ENCODE data around the gene SPAG7.
"Not testable (repeated sequence)": the region's sequence is repeated elsewhere in the genome, so short reads cannot be mapped to it uniquely, and the experiment has no call there.

Gene SPAG7

GRCh38 chr17:4932756-4933155 lies 34.9 kb downstream of the SPAG7 start:
- Histone ChIP-seq H3K36me3 (ENCODE audit: insufficient read depth) (no peaks in the 10 kb centered on the region), H3K9ac (no peak overlapping the region), H3K4me3 (IDR thresholded peaks at IDR 0.05; ENCODE audit: insufficient read depth, low read depth, low read length) (no peak overlapping the region), H3K27me3 (ENCODE audit: insufficient read depth, low read depth) (no peaks in the 10 kb centered on the region), H4K20me1 (ENCODE audit: insufficient read depth) (no peaks in the 10 kb centered on the region), H3K27ac (no peak overlapping the region), H2AFZ (ENCODE audit: low read depth) (no peak overlapping the region), H3K4me2 (no peak overlapping the region), H3K79me2 (ENCODE audit: insufficient read depth, low read depth) (no peaks in the 10 kb centered on the region), H3K4me1 (ENCODE audit: low read depth, poor library complexity, severe bottlenecking) (no peaks in the 10 kb centered on the region)
- no peak for TF ChIP-seq CTCF (conservative IDR thresholded peaks at IDR 0.05; ENCODE audit: low read depth, low read length)

GRCh38 chr17:4931963-4932362 lies 35.7 kb downstream of the SPAG7 start, which contains the start of gene GP1BA:
GP1BA (plus strand) TSS chr17:4932277; CDS start chr17:4932605, 328 bp downstream.
- Histone ChIP-seq H3K79me2 (ENCODE audit: insufficient read depth, low read depth) (no peaks in the 10 kb centered on the region), H3K9ac (no peak within 1 kb of the TSS), H3K4me1 (ENCODE audit: low read depth, poor library complexity, severe bottlenecking) (no peaks in the 10 kb centered on the region), H3K4me3 (IDR thresholded peaks at IDR 0.05; ENCODE audit: insufficient read depth, low read depth, low read length) (no peak within 1 kb of the TSS), H3K36me3 (ENCODE audit: insufficient read depth) (no peaks in the 10 kb centered on the region), H3K4me2 (no peak within 1 kb of the TSS), H2AFZ (ENCODE audit: low read depth) (no peak within 1 kb of the TSS), H3K27me3 (ENCODE audit: insufficient read depth, low read depth) (no peaks in the 10 kb centered on the region), H3K27ac (no peak within 1 kb of the TSS), H4K20me1 (ENCODE audit: insufficient read depth) (no peaks in the 10 kb centered on the region)
- no peak for TF ChIP-seq CTCF (conservative IDR thresholded peaks at IDR 0.05; ENCODE audit: low read depth, low read length)

GRCh38 chr17:4928881-4929280 lies 38.7 kb downstream of the SPAG7 start:
- Histone ChIP-seq H3K36me3 (ENCODE audit: insufficient read depth) (no peaks in the 10 kb centered on the region), H3K27ac (no peak overlapping the region), H4K20me1 (ENCODE audit: insufficient read depth) (no peaks in the 10 kb centered on the region), H3K9ac (no peak overlapping the region), H3K79me2 (ENCODE audit: insufficient read depth, low read depth) (no peaks in the 10 kb centered on the region), H3K4me1 (ENCODE audit: low read depth, poor library complexity, severe bottlenecking) (no peaks in the 10 kb centered on the region), H2AFZ (ENCODE audit: low read depth) (no peak overlapping the region), H3K4me3 (IDR thresholded peaks at IDR 0.05; ENCODE audit: insufficient read depth, low read depth, low read length) (no peak overlapping the region), H3K4me2 (no peak overlapping the region), H3K27me3 (ENCODE audit: insufficient read depth, low read depth) (no peaks in the 10 kb centered on the region)
- TF ChIP-seq CTCF (conservative IDR thresholded peaks at IDR 0.05; ENCODE audit: low read depth, low read length), result no peak

- not testable (repeated sequence) for H3K27ac ChIP-seq; H2AFZ ChIP-seq (ENCODE audit: low read depth); H4K20me1 ChIP-seq (ENCODE audit: insufficient read depth); H3K4me2 ChIP-seq; H3K36me3 ChIP-seq (ENCODE audit: insufficient read depth); H3K27me3 ChIP-seq (ENCODE audit: insufficient read depth, low read depth); H3K4me3 ChIP-seq (IDR thresholded peaks at IDR 0.05; ENCODE audit: insufficient read depth, low read depth, low read length); H3K4me1 ChIP-seq (ENCODE audit: low read depth, poor library complexity, severe bottlenecking); H3K79me2 ChIP-seq (ENCODE audit: insufficient read depth, low read depth); H3K9ac ChIP-seq
Observed at GRCh38 chr17:4926577-4927335, 40.9 kb downstream of the SPAG7 start.

GRCh38 chr17:4921320-4921719 lies 46.3 kb downstream of the SPAG7 start:
- TF ChIP-seq CTCF (conservative IDR thresholded peaks at IDR 0.05; ENCODE audit: low read depth, low read length), result no peak
- Histone ChIP-seq H3K27me3 (ENCODE audit: insufficient read depth, low read depth) (no peaks in the 10 kb centered on the region), H2AFZ (ENCODE audit: low read depth) (no peak overlapping the region), H3K27ac (no peak overlapping the region), H3K4me3 (IDR thresholded peaks at IDR 0.05; ENCODE audit: insufficient read depth, low read depth, low read length) (no peak overlapping the region), H3K36me3 (ENCODE audit: insufficient read depth) (no peaks in the 10 kb centered on the region), H3K4me2 (no peak overlapping the region), H3K9ac (no peak overlapping the region), H3K79me2 (ENCODE audit: insufficient read depth, low read depth) (no peaks in the 10 kb centered on the region), H3K4me1 (ENCODE audit: low read depth, poor library complexity, severe bottlenecking) (no peaks in the 10 kb centered on the region), H4K20me1 (ENCODE audit: insufficient read depth) (no peaks in the 10 kb centered on the region)

All from KMS-11 (cell line).